AG10803 (cell line): Measurements from ENCODE around the gene CCL8.

ENCODE experiments used
- DNase-seq: peaks from one replicate; pipeline ENCODE4 v3.0.0; 2010; ENCODE audit warnings: low read depth
- H3K4me3 ChIP-seq: 2 replicates; pipeline ENCODE4 v1.5.1; 2011; ENCODE audit warnings: mild to moderate bottlenecking, low read length, control low read depth
- CTCF ChIP-seq: conservative IDR thresholded peaks from 2 replicates; pipeline ENCODE4 v1.5.1; 2011; ENCODE audit warnings: mild to moderate bottlenecking, low read length, control low read depth, inconsistent platforms

CCL8 gene

GRCh38 chr17:34370376-34370996 is 51.3 kb downstream of the CCL8 start:
- no peak for TF ChIP-seq CTCF
- no peak for DNase-seq
- H3K4me3 ChIP-seq: no peak overlapping the region

- H3K4me3 ChIP-seq: no peak overlapping the region
- DNase-seq: no peak
- no peak for TF ChIP-seq CTCF
Observed at GRCh38 chr17:34370997-34371395, 51.8 kb downstream of the CCL8 start.
